Globus pallidus (tissue), 1 donor: ENCODE data around the gene OOSP4B.
"Not testable (repeated sequence)": the region's sequence is repeated elsewhere in the genome, so short reads cannot be mapped to it uniquely, and the experiment has no call there.

ENCODE experiments used
- DNase-seq: peaks from one replicate; pipeline ENCODE4 v3.0.0-alpha.2; 2015; ENCODE audit warnings: low spot score

Gene OOSP4B

DNA sequence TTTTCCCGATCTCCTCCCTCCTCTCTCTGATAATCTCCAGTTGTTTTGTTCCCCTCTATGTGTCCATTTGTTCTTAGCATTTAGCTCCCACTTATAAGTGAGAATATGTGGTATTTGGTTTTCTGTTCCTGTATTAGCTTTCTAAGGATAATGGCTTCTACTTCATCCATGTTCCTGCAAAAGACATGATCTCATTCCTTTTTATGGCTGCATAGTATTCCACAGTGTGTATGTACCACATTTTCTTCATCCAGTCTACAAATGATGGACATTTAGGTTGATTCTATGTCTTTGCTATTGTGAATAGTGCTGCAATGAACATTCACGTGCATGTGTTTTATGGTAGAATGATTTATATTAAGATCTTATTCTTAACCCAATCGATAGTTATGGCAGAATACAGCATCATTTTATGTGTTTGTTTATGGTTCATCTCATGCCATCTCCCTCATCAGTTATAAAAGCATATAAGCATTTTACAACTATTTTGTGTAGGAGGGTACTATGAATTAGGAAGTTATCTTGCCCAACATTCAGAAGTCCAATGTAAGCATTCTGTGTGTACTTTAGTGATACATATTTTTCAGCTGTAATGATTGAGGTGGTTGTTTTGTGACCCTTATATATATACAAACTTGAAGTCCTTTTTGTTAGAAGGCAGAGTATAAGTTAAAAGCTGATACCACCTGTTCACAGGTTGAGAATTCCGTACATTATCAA is 42.7 kb downstream of the OOSP4B start:
- DNase-seq, result no peak

GRCh38 chr11:60064111-60064510 is 47.1 kb downstream of the OOSP4B start:
- no peak for DNase-seq

GRCh38 chr11:60065801-60066200 is 48.8 kb downstream of the OOSP4B start:
- no peak for DNase-seq

- DNase-seq, result no peak
These were observed 52.5 kb downstream of the OOSP4B start for GRCh38 chr11:60069450-60069849.

DNA sequence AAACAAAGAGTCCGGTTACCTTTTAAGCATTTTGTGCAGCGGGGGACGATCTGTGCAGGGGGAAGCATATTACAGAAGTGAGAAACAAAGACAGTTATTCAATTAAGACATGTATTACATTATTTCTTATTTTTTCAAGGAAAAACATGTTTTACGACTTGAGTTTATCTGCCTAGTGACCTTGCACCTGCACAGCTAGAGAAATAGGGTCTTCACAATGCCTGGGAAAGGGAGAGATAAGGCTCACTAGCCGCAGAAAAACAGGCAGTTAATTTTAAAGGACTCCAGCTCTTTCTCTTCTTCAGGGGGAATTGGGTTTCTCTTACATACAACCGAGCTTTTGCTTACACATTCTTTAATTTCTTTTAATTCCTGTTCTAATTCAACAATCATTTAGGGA is 54.7 kb downstream of the OOSP4B start:
- DNase-seq, result not testable (repeated sequence)

GRCh38 chr11:60077216-60077817 is 60.3 kb downstream of the OOSP4B start:
- DNase-seq, result no peak

- DNase-seq, result no peak
These were observed 61.0 kb downstream of the OOSP4B start for GRCh38 chr11:60077981-60078380.

- no peak for DNase-seq
These were observed 61.8 kb downstream of the OOSP4B start for GRCh38 chr11:60078745-60079144.

DNA sequence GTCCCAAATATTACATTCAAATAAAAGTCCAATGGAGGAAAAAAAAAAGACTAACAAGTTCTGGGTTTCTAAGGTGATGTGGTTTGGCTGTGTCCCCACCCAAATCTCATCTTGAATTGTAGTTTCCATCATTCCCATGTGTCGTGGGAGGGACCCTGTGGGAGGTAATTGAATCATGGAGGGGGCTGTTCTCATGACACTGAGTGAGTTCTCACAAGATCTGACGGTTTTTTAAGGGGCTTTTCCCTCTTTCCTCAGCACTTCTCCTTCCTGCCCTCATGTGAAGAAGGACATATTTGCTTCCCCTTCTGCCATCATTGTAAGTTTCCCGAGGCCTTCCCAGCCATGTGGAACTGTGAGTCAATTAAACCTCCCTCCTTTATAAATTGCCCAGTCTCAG is 63.6 kb downstream of the OOSP4B start:
- DNase-seq, result no peak
